Inflammatory macrophage (primary cell): ENCODE measurements around the gene RMI2.

Experiments
- DNase-seq, 2 donors: peaks; one replicate each; pipeline ENCODE4 v3.0.0-alpha.2; 2020 to 2022

RMI2 gene

DNA sequence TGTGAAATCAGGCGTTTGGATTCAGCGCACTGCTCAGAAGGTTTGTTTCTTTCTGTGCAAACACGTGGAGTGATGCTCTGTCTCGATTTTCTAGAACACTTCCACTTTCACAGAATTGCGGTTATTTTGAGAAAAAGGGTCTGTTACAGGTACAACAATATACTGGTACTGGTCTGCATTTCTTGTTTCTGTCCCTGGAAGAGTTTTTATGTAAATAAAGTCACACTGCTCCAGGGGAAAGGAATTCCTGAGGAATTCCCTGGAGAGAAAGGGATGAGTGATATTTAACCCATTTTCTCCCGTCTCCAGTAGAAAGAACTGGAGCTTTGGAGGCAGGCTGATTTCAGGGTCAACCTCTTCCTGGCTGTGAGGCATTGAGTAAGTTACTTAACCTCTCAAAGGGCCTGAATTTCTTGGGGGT, 16.2 kb upstream of the RMI2 start:
- no peak for DNase-seq

DNA sequence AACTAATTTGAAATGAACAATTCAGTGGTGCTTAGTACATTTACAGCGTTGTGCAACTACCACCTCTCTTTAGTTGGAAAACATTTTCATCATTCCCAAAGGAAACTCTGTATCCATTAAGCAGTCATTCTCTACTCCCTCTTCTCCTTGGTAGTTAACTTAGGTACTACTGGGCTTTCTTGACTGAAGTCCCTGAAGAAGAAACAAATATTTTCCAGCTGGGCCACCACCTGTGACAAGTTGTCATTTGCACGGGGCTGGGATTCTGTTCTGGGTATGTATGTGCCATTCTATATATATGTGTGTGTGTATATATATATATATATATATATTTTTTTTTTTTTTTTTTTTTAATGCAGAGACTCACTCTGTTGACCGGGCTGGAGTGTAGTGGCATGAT, 15.4 kb upstream of the RMI2 start:
- DNase-seq, result no peak

DNA sequence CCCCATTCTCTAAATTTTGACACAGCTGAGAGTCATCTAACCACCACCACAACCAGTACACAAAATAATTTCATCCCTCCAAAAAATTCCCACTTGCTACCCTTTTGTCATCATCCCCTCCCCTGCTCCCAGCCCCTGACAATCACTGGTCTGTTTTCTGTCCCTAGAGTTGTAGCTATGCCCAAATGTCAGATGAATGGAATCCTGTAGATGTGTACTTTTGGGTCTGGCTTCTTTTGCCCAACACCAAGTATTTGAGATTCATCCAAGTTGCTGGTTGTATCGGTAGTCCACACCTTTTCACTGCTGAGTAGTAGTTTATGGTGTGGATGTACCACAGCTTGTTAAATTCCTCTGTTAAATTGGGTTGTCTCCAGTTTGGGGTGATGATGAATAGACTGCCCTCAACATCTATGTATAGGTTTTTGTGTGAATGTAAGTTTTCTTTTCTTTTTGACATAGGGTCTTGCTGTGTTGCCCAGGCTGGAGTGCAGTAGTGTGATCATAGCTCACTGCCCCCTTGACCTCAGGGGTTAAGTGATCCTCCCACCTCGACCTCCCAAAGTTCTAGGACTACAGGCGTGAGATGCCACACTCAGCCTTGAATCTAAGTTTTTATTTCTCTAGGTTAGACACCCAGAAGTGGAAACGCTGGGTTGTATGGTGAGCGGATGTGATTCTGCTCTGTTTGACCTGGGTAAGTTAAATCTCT, 14.6 kb upstream of the RMI2 start:
- DNase-seq, result no peak

DNA sequence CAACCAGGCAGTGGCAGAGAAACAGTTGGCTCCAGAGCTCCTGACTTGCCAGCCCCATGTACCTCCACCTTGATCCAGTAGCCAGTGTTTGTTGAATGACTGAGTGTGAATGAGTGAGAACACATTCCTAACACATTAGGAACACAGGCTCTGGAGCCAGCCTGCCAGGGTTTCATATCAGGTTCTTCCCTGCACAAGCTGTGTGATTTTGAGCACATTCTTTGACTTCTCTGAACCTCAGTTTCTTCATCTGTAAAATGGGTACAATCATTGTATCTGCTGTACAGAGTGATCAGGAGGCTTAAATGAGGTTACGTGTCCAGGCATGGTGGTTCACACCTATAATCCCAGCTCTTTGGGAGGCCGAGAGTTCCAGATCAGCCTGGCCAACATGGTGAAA, 13.3 kb upstream of the RMI2 start:
- DNase-seq, result no peak

DNA sequence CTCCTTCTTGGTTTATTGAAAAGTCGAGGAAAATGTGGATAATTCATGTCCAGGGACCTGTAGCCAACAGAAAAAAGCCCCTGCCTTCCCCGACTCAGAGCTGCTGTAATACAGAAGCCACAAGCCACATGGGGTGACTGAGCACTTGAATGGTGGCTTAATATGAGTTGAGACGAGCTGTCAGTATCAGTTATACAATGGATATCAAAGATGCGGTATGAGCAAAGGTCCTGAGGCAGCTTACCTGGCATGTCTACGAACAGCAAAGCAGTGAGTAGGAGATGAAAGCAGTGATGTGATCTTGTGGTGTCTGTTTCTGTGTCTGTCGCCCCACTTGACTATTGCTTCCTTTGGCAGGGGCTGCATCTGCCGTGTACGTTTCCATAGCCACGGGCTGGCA, 12.2 kb upstream of the RMI2 start:
- DNase-seq, result no peak

DNA sequence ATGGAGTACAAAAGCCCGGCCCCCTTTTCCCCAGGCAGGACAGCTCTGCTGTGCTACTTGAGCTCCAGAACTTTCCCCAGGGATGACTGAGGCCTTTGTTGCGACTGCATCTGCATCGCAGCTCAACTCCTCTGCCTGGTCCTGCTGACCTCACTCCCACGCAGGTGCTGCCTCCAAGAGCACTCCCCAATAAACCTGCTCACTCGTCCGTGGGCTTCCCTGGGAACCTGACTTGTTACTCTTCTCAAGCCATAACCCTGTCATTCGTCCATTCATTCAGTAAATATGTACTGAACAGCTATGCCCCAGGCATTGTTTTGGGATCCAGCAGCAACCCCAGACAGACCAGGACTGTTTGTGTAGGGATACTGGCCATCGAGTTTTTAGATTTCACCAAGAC, 11.6 kb upstream of the RMI2 start:
- DNase-seq, result no peak

DNA sequence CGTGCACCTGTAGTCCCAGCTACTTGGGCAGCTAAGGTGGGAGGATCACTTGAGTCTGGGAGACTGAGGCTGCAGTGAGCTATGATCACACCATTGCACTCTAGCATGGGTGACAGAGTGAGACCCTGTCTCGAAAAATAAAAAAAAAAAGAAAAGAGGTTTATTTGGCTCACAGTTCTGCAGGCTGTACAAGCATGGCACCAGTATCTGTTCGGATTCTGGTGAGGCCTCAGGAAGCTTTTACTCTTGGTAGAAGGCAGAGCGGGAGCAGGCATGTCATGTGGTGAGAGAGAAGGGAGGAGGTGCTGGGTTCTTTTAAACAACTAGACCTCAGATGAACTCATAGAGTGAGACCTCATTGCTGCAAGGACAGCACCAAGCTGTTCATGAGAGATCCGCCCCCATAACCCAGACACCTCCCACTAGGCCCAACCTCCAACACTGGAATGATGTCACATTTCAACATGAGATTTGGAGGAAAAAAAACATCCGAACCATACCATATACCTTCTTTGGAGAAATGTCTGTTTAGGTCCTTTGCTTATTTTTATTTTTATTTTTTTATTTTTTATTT, 10.3 kb upstream of the RMI2 start:
- peak in 1 of 2 donors; percentile 26 for DNase-seq

DNA sequence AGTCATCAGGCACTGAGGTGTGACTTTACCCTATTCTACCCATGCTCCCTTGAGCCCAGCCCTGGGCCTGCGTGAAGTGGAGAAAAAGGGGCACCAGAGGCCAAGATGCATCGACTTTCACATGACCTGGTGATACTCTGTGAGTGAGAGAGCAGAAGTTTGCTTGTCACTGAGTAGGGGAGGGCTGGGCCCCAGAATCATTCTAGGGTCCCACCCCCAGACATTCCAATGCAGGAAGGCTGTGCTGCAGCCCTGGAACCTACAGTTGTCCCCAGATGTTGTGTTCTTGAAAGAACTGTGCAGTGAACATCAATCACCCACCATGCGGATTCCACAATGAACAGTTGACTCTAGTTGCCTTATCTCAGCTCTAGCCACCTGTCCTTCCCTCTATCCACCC, 6.2 kb upstream of the RMI2 start:
- no peak for DNase-seq

DNA sequence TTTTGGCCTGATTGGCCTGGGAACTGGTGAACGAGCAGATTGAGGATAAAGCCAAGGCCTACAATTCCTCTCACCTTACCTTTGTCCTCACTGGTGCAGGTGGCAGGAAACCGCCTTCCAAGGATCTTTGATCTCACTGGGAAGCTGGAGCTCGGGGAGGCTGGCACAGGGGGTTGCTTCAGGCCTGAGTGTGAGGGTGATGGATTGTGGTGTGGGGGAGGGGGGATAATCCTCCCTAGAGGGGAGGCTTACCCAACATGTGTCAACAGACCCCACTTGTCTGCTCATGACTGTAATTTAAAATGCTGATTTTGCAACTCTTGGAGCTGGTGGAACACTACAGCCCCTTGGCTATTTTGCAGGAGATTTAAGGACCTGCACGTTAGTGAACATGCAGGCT, 4.5 kb upstream of the RMI2 start:
- no peak for DNase-seq

DNA sequence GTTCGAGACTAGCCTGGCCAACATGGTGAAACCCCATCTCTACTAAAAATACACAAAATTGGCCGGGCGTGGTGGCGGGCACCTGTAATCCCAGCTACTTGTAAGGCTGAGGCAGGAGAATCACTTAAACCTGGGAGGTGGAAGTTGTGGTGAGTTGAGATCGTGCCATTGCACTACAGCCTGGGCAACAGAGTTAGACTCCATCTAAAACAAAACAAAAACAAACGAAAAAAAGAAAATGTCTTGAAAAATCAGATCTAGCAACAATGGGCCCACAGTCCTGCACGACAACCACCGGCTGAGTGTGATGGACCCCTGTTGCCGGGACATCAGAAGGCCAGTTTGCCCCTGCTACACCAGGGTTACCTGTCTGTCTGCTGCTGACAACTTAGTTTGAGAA, 3.9 kb upstream of the RMI2 start:
- no peak for DNase-seq

DNA sequence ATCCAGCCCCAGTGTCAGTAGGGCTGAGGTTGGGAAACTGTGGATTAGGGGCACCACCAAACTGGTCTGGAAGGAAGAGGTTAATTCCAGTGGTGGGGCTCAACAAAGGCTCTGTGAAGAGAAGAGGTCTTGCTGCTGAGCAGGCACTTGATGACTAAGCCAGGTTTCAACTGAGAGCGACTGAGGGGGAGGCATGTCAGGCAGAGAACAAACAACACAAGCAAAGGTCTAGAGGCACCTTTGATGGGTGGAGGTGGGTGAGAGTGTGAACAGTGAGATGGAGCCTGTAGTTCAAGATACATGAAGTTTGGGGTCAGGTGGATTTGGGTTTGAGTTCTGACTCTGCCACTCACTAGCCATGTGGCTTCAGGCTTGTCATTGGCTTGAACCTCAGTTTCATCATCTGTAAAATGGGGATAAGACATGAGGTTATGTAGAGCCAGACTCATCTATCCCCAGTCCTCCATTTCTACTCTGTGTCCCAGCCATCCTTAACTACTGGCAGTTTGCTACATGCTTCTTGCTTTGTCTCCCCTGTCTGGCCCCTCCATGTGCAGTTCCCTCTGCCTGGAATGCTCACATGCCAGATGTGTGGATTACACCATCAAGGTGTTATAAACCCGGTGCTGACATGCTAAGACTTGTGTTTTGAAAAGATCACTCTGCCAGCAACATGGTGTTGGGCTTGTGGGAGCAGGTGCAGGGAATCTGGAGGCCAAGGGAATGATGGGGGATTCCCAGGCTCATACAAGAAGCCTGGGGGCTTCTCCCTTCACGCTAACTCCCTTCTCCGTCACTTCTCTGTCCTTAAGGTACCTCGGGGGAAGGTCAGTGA, 3.0 kb upstream of the RMI2 start:
- no peak for DNase-seq

DNA sequence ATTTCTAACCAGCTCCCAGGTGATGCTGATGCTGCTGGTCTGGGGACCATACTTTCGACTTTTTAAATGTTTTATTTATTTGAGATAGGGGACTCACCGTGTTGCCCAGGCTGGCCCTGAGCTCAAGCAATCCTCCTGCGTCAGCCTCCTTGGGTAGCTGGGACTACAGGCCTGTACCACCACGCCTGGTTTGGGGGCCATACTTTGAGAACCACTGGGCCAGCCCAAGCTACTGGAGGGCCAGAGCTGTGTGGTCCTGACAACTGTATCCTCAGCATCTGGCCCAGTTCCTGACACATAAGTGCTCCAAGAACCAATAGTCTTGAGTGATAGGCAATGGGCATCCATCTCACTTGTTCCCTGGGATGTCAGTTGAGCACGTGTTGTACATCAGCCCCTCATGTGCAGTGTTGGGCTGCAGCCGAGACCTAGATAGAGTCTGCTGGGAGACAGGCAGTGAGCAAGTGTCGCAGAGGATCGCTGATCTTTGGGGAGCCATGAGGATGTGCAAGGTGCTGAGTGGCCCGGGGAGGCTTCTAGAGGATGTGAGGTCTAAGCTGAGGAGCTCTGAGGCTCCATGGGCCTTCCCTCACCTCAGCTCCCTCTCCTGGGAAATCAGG, 1.6 kb downstream of the RMI2 start:
- DNase-seq, result no peak

DNA sequence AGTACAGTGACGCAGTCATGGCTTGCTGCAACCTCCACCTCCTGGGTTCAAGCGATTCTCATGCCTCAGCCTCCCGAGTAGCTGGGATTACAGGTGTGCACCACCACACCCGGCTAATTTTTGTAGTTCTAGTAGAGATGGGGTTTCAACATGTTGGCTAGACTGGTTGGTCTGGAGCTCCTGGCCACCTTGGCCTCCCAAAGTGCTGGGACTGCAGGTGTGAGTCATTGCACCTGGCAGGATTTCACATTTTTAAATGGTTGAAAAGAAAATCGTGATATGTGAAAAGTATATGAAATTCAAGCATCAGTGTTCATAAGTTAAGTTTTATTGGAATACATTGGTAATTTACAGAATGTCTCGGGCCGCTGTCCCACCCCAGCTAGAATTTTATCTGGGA, 2.6 kb downstream of the RMI2 start:
- DNase-seq, result no peak

DNA sequence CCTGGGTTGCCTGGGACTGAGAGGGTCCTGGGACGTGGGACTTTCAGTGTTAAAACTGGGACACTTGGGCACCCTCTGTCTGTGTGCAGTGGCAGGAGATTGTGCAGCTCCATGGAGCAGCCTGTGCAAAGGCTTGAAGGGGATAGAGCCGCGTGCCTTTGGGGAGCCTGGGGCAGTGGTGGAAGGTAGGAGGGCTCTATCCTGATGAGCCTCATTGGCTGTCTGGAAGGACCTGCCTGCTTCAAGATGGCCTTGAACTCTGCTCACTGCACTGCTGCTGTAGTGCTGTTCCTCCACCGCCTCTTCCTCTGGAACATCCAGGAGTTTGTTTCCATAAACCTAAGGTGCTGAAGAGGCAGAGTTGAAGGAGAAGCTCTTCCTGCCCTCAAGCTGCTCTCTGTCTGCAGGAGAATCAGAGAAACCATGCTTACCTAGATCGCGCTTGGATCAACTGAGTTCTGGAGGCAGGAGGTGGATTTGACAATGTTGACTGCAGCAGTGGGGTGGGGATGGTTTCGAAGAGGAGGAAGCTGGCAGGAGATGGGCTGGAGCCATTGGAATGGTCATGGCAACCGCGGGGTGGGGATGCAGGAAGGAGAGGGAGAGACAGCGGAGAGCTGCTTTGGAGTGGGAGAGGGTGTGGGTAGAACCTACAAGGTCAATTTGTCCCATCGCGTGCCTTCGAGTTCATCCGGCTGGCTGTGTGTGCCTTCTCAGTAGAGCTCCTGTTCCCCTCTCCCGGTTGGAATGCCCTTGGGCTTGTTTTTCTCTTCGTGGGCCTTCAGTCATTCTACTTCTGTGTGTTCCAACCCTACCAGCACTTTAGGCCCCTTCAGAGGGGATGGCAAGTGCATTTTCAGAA, 3.7 kb downstream of the RMI2 start:
- DNase-seq, result no peak

DNA sequence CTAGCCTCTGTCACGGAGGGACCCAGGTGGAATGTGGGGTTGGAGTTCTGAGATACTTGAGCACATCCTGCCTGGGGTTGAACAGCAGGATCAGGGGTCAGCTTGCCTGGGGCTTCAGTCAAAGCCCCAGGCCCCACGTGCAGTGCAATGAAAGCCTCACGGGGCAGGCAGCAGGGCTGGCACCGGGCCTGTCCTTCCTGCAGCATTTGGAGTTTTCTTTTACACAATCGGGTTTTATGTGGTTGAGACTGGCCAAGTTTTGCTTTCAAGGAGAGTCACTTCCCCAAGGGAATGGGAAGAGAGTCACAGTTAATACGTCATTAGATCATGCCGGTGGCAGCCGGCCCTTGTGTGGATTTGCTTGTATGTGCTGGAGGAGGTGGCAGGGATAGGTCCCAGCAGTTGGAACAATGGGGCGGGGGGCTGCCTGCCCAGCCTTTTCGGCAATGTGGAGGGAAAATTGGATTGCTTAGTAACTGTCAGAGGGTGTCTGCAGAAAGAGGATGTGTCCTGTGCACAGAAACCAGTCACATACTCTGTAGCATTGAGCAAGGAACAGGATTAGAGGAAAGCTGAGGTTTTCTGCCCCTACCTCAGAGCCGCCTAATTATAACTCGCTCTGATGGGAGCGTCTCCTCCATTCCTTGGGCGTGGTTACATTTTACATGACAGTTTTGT, 4.5 kb downstream of the RMI2 start:
- peak; percentile 85 to 86 for DNase-seq

DNA sequence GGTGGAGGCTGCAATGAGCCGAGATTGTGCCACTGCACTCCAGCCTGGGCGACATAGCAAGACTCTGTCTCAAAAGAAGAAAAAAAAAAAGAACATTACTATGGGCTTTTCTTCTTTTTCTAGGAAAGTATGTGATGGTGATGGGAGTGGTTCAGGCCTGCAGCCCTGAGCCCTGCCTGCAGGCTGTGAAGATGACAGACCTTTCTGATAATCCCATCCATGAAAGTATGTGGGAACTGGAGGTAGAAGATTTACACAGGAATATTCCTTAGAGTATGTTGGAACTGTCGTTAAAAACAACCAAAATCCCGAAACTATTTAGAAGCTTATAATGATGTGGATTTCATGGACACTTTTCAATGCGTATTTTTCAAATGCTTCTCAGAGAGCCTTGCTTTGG, 5.3 kb downstream of the RMI2 start:
- no peak for DNase-seq

DNA sequence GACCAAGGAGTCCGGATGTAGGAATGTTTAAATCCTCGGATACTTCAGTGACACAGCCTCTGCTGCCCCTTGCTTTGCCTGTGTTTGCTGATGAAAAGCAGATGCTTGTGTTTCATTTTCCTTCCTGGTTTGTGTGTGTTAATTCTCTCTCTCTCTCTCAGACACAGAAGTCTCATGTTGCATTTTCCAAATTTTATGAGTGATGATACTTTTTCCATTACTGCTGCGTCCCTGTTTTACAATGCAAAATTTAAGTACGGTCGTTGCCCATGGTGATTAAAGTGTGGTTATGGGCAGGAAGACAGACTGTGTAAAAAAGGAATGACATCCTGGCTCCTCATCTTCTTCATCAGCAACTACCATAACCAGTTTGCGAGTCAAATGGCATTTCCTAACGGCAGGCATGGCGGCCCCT, 5.7 kb downstream of the RMI2 start:
- DNase-seq, result no peak

DNA sequence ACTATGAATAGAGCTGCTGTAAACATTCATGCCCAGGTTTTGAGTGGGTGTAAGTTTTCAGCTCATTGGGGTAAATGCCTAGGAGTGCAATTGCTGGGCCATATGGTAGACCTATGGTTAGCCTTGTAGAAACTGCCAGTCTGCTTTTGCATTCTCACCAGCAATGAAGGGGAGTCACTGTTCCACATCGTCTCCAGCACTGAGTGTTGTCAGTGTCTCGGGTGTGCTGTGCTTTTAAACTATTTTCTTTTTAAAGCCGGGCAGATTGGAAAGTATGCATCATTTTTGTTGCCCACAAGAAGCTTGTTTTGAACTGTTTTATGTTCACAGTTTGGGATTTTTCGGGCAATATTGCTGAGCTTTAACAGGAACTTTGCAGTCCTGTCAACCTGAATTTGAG, 7.9 kb downstream of the RMI2 start:
- no peak for DNase-seq

DNA sequence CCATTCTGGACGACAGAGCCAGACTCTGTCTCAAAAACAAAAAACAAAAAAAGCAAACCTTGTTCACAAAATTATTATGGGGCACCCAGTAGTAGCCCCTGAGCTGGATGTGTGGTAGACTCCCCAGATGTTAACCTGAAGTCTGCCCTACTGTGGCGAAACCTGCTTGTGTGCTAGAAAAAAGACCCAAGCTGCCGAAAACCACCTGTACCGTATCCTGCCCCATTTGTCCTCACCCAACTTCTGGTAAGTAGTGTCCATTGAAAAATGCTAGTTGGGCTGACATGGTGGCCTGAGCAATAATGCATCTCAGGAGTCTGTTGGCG, 9.1 kb downstream of the RMI2 start:
- DNase-seq, result no peak

DNA sequence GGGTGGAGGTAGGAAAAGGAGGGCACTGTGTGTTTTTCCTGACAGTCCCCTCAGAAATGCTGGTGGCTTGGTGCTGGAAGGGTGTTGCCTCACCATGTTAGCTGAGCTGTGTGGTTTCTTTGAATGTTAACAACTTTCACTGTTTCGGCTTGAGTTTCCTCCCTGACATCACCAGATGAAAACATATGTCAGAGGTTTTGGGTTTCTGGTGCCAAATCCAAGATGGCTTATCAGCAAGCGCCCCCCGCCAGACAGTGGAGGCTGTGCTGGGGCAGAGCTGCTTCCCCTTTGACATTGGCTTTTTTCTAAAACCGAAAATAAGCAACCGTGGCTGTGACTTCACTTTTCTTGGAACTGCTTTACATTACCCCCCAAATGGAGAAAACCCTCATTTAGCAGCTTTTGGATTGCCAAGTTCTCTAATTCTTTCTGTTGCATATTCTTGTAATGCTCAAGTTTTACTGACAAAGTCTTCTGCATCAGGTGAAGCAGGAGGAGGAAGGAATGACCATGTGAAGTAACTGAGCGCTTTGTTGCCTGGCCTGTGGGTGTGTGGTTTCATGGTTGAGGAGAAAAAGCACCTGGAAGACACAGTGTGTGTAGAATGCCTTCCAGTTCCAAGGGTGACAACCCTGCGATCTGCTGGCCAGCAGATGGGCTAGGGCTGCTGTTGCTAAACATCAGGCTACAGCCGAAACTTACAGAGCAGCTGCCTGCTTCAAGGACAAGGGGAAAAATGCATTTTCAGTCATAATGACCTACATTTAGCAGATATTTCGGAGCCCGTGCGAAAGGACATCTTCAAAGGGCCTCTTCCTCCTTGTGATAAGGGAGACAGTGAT, 9.7 kb downstream of the RMI2 start:
- DNase-seq, result peak; percentile 79 to 84

DNA sequence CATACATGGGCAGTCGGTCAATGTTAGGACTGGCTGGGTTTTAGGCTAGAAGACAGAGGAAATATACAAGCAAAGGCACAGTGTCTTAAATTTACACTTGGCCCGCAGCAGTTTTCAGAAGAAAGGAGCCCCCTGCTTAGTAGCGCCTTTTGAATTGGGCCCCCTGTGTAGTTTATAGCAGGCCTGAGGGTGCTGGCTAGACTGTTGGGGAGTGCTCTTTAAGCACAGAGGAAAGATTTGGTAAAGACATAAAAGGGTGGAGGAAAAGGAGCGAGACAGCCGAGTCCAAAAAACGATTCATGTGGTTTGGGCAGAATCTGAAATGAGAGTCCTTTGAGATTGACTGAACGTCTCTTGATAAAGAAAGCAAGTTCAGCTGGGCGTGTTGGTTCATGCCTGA, 10.6 kb downstream of the RMI2 start:
- no peak for DNase-seq
